GM21515 (cell line): ENCODE results near the gene HHIPL1.
"Not testable (repeated sequence)": the region's sequence is repeated elsewhere in the genome, so short reads cannot be mapped to it uniquely, and the experiment has no call there.

Experiments used
- ATAC-seq: cut with Tn5 transposase; IDR thresholded peaks from one replicate; pipeline ENCODE4 v1.9.1; 2021; ENCODE audit not compliant: unreplicated experiment

HHIPL1 gene

DNA sequence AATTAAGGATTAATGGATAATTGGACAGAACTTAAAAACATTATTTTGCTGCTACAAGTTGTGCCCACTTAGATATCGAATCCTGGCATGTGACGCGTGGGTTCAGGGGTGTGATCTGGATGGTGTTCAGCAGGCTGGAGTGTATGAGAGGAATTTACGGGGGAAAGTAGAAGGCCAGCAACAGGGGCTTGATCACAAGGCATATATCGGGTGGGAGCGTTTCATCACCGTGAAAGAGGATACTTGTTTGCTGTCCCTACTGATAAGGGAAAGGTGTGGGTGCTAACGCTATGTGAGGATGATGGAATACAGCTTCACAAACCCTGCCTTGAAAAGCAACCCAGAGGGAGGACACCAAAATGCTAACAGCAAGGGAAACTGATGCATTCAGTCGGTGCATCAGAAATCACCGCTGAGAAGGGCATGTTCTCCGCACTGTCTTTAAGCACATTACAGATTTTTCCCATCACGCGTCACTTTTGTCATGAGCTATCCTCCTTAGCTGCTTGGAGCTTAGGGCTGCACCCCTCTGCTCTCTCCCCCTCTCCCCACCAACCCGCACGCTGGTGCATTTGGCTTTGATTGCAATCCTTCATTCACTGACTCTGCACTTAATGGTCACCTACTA, 13.4 kb downstream of the HHIPL1 start:
- no peak for ATAC-seq

DNA sequence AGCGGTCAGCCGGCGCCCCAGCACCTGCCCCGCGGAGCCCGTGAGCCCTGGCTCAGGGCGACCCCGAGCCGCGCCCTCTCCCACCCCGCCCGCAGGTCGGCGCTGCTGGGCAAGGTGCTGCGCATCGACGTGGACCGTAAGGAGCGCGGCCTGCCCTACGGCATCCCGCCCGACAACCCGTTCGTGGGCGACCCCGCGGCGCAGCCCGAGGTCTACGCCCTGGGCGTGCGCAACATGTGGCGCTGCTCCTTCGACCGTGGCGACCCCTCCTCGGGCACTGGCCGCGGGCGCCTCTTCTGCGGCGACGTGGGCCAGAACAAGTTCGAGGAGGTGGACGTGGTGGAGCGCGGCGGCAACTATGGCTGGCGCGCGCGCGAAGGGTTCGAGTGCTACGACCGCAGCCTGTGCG, 14.4 kb downstream of the HHIPL1 start:
- ATAC-seq = no peak

DNA sequence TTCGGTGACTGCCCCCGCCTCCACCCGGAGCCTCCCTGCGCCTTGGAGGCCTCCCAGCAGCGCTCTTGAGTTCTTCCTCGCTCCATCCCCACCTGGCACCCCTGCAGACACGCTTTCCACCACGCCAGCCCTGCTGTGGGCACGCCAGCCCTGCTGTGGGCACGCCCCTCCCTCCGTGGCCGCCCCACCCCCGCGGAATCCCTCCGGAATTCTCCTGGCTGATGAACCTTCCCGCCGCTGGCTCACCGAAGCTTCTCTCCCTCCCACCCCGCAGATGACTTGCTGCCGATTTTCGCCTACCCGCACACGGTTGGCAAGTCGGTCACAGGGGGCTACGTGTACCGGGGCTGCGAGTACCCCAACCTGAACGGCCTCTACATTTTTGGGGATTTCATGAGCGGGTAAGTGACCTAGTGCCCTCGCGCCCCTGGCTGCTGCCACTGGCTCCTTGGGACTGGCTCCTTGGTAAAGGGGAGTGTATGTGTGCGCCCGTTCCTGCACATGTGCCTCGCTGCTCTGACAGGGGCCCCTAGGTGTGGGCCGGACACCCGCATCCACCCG, 15.2 kb downstream of the HHIPL1 start:
- ATAC-seq = no peak

DNA sequence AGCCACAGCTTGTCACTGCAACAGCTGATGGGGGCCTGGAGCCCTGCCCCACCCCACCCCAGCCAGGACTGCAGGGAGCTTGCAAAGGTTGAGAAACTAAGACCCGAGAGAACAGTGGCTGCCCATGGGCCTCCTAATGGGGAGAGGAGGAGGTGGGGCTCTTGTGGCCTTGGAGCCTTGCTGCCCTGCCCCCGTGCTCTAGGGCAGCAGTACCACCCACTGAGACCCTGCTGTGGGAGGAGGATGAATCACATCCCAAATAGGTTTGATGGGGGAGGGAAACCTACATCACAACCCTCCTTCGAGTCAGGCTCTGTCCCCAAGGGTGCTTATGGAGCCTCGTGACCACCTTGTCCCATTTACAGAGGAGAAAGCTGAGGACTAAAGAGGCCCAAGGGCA, 15.9 kb downstream of the HHIPL1 start:
- no peak for ATAC-seq

DNA sequence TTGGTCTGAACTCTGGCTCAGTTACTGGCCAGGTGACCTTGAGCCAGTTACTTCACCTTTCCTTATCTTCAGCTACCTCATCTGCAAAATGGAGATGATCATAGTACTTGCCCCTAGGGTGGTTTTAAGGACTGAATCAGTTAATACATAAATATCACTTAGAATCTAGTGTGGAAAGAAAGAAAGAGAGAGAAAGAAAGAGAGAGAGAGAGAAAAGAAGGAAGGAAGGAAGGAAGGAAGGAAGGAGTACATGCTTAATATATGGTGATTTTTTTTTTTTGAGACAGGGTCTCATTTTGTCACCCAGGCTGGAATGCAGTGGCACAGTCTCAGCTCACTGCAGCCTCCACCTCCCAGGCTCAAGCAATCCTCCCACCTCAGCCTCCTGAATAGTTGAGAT, 16.3 kb downstream of the HHIPL1 start:
- not testable (repeated sequence) for ATAC-seq

DNA sequence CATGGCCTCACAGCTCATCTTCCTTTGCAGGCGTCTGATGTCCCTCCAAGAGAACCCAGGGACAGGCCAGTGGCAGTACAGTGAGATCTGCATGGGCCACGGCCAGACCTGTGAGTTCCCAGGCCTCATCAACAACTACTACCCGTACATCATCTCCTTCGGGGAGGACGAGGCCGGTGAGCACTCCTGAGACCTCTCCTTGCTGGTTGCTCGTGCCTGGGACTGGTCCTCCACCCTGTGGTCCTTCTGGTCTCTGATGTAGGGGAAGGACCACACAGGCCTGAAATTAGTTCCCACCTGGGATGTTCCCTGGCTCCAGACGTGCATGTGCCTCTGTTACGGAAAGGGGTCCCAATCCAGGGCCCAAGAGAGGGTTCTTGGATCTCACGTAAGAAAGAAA, 17.9 kb downstream of the HHIPL1 start:
- ATAC-seq = no peak

DNA sequence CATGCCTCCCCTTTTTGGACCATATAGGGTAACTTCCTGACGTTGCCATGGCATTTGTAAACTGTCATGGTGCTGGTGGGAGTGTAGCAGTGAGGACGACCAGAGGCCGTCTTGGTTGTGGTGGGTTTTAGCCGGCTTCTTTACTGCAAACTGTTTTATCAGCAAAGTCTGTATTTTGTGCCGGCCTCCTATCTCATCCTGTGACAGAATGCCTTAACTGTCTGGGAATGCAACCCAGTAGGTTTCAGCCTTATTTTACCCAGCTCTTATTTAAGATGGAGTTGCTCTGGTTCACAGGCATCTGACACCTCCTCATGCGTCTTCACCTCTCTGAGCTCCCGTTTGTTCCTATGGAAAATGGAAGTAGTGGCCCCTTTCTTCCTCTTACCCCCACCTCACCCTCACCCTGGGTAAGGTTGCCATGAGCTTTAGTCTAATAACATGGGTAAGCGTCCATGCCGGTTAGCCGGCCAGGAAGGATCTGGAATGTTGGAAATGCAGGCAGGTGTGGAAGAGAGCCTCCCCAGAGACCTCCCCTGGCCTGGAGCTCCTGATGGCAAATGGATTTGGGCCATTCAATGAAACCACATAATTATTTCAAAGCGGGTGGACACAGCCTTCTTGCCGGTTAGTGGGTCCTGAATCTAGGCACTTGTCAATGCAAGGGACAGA, 18.6 kb downstream of the HHIPL1 start:
- ATAC-seq = no peak

DNA sequence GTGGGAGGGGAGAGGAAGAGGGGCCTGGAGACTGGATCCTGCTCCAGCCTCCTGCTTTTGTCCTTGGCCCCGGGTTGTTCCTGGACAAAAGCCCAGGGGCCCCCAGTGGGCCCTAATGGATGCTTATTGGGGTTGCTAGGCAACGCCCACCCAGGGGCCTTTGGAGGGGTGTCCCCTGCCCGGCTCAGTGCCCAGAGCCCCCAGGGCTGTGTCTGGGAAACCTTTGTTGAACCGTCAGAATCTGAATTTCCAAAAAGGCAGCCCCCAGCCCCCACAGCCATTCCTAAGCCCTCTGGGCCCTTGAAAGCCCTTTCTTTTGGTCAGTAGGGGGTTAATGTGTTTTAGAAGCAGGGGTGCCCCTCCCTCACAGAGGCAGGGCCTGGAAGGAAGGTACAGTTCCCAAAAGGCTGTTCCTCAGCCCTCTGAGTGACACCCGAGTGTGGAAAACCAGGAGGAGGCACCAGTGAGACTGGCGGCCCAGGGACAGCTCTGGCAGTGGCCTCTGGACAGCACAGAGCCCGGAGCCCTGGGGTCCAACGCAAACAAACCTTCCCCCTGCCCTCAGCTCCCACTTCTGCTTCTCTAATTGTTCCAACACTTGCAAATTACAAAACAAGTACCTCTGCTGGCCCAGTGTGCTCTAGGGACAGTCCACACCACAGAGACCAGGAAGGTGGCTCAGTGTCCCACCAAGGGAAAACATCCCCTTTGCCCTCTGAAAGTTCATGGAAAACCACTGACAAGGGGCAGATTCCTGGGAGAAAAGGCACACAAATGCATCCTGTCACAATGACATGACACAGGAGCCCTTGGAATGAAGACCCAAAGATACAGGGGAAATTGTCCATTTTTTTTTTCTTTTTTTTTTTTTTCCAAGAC, 19.4 kb downstream of the HHIPL1 start:
- ATAC-seq = no peak

DNA sequence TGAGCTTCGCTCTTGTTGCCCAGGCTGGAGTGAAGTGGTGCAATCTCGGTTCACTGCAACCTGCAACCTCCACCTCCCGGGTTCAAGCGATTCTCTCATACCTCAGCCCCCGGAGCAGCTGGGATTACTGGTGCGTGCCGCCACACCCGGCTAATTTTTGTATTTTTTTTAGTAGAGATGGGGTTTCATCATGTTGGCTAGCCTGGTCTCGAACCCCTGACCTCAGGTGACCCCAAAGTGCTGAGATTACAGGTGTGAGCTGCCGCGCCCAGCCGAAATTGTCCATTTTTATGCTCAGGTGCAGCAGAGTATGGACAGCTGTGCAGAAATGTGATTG, 20.0 kb downstream of the HHIPL1 start:
- peak; percentile 55 for ATAC-seq

DNA sequence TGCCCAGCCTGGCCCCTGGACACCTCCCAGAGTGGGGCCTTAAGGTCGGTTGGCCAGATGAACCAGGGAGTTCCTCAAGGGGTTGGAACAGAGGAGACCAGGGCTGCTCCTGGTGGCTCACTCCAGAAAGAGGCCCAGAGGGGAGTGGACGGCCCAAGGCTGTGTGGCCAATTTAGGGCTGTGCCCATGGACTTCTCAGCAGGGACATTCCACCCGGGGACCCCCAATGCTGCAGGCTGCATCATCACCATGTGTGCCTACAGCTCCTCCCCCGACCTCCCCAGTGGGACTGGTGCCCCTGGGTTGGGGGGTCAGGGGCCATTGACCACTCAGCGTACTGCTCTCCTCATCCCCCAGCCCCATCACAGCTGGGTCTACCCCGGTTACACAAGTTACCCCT, 21.6 kb downstream of the HHIPL1 start:
- ATAC-seq = no peak

DNA sequence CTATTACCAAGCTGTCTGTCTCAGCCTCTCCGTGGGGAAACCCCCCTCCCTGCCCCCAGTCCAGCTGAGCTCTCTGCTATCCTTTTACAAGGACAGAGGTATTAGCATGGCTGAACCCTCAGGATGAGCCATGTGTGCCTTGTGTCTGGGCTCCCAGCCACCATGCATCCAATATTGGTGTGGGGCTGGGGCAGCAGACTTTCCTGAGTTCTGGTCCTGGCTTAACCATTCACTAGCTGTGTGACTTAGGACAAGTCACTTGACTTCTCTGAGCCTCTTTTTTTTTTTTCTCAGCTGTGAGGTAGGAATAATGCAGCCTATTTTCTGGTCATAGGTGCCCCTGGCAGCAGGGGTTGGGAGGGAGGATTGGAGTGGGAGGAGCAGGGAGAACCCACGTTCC, 22.1 kb downstream of the HHIPL1 start:
- ATAC-seq = no peak

DNA sequence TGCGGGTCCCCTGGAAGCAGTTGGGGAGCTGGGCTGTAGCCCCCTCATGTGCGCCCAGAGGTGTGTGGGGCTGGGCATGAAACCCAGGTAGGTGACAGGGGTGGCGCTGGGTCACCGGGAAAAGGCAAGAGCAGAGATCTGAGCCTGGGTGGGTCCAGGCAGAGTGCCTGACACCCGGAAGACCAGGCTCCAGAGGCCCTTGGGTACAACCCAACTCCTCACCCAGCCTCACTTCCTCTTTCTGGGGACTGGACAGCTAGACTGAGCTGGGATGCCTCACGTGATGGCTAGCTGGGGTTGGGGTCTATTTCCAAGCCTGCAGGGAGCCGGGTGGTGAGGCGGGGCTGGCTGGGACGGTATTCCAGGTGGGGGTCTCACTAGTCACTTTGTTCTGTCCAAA, 22.9 kb downstream of the HHIPL1 start:
- ATAC-seq = no peak

DNA sequence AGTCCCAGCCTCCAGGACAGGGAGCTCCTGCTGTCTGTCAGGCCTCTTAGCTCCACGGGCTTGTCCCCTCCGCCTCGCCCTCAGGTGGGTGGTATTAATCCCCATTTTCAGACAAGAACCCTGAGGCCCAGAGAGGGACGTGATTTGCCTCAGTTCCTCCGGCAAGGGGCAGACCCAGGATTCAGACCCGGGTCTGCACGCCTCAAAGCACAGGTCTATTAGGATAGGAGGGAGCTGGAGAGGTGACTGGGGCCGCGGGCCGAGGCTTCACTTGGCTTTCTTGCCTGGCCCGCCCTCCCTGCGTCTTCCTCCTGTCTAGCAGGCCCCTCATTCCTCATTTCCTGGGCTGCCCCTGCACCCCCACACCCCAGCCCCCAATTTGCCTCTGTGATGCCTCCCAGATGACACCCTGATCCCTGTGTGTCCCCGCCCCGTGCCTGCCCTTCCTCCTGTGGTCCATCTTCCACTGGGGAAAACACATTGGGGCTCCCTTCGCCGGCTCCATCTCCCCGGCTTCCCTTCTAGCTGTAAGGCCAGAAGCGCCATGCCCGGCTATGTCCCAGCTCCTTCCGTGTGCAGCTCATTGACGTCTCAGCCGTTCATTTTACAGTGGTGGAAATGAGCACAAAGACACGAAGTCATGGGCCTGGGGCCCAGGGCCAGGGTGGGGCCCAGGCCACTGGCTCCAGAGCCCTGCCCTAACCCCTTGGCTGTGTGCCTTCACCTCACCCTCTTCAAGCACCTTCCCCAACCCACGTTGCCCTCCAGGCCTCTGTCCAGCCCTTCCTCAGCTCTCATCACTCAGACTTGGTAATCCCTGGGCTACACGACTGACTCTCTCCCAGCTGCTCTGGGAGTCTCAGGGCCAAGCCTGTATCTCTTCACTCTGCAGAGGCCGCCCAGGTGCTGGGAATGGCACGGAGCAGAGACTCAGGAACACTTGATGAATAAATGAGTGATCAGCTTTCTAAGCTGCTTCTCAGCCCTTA, 23.7 kb downstream of the HHIPL1 start:
- no peak for ATAC-seq

DNA sequence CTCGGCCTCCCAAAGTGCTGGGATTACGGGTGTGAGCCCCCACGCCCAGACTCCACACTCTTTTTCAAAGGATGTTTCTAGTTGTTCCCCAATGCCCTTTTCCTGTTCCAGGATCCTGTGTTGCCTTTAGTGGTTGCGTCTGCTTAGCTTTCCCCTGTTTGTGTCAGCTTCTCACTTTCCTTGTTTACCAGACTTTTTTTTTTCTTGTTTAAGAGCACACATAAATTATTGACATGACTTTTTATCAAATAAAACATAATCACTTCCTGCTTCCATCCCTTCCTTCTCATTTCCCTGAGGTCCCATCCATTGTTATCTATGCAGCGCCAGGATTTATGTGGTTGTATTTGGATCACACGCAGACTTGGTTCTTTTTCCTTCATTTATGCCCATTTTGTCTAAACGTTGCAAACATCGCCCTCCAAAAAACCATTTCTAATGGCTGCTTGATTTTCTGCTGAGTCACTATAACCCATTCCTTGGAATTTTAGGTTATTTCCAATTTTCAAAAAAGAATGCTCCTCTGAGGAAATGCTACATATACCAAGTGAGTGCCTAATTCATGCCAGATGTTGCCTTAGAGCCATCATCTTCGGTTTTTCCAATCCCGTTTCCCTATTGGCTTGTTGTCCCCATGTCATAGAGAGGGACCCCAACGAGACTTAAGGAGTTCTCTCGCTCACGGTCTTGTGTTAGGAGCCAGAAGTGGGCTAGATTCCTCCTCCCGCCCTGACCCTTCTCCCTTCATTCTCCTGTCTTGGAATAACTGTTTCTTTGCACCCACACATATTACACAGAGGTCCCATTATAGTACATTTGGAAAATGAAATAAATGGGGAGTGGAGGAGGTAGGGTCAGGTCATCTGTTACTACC, 25.7 kb downstream of the HHIPL1 start:
- ATAC-seq = no peak

DNA sequence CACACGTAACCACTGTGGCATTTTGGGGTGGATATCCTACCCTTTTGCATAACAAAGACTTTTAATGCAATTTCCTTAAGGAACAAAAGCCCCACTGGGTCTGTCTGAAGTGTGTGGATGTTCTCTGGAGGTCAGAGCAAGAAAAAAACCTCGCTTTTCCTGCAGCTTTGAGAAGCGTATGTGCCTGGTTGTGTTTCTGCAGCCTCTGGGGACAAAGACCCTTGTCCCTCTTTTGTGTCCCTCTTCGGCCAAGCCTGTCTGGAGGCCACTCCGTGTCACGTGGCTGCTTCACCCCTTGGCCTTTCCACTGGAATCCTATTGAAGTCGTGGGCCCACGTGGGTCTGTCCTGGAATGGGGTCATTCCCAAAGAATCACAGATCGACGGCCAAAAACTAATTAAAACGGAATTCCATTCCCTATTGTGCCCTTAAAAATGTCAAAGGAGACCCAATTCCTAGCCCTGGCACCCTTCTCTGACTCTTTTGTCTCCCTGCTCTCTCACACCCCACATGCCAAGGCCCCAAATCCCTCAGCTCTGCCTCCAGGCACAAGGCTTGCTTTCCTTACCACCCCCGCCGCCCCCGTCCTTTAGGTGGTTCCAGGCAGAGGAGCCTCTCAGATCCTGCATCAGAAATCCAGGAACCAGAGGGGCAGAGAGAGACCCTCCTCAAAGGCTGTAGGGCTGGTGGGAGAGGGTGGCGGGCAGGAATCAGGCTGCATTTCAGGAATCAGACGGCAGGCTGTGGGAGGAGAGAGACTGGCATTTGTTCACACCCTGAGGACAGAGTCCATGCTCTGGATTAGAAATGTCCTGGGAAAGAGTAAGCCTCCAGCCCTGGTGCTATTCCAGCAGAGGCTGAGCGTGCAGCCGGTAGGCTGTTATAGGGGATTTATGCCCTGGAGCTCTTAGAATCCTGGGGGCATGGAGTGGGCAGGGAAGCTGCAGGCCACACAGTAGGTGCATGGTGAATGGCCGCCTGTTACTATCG, 26.6 kb downstream of the HHIPL1 start:
- no peak for ATAC-seq

DNA sequence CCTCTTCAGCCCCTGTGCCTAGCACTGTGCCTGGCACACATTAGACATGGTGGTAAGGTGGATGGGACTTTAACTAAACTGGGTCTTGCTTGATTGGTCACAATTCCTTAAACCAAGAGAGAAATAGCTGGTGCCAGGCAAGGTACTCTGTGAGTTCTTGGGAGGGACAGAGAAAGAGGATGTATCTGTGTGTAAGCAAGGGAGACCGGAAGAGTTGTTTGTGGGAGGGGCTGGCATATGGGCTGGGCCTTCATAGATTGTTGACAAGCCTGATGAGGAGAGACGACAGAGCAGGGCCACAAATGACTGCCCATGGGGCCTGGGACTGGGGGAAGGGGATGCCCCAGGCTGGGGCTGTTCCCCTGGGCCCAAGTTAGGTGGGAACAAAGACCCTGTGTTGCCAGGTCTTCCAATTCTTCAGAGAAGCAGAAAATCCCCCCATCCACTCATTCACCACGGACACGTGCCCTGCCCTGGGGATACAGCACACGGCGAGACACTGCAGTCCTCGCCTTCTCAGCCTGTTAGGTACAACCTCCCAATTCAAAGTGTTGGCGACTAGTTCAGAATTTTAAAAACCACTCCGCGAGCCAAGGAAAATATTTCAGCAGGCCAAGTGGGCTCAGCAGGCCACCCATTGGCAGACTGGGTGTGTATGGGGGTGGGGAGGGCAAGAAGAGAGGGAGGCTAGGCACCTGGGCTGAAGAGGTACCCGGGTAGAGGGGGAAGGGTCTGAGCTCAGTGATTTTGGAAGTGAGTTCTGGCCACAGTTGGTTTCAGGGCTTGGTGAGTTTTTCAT, 27.8 kb downstream of the HHIPL1 start:
- peak; percentile 72 for ATAC-seq

DNA sequence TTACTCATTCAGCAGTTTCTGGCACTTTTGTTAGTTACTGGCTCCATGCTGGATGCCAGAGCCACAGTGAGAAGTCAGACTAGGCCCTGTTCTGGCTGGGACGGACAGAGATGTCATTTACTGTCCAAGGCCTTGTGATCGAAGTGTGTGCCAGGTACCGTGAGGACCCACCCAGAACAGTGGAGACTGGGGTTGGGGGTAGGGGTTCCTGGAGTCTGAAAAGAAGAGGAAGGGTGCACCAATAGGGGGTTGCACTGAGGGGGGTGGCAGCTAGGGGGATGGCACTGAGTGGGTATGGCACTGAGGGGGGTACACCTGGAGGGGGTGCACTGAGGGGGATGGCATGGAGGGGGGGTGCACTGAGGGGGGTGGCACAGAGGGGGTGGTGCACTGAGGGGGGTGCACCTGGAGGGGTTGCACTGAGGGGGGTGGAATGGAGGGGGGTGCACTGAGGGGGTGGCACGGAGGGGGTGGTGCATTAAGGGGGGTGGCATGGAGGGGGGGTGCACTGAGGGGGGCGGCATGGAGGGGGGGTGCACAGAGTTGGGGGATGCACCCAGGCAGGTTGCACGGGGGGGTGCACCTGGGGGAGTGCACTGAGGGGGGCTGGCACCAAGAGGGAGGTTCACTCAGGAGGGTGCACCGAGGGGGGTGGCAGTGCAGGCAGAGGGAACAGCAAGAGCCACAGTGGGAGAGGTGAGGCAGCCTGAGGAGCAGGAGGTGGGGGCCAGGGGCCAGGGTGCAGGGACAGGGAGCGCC, 28.6 kb downstream of the HHIPL1 start:
- ATAC-seq = no peak
